WTC11 (cell line): ENCODE measurements around the gene MICAL2.

Experiments used
- ESRRA ChIP-seq: sonication (generic); formaldehyde crosslinking; IDR thresholded peaks from 2 replicates; pipeline ENCODE4 v1.8.1; 2022; ENCODE audit warnings: mild to moderate bottlenecking, missing genetic modification reagents, borderline replicate concordance
- IRF2 ChIP-seq: sonication (generic); formaldehyde crosslinking; IDR thresholded peaks from 2 replicates; pipeline ENCODE4 v1.8.0; 2022; ENCODE audit warnings: low read depth, missing genetic modification reagents, borderline replicate concordance
- TF ChIP-seq, protein P1 (sequence below): sonication (generic); formaldehyde crosslinking; IDR thresholded peaks from 2 replicates; pipeline ENCODE4 v1.8.1; 2023; ENCODE audit warnings: mild to moderate bottlenecking, missing genetic modification reagents, moderate library complexity

DNA sequence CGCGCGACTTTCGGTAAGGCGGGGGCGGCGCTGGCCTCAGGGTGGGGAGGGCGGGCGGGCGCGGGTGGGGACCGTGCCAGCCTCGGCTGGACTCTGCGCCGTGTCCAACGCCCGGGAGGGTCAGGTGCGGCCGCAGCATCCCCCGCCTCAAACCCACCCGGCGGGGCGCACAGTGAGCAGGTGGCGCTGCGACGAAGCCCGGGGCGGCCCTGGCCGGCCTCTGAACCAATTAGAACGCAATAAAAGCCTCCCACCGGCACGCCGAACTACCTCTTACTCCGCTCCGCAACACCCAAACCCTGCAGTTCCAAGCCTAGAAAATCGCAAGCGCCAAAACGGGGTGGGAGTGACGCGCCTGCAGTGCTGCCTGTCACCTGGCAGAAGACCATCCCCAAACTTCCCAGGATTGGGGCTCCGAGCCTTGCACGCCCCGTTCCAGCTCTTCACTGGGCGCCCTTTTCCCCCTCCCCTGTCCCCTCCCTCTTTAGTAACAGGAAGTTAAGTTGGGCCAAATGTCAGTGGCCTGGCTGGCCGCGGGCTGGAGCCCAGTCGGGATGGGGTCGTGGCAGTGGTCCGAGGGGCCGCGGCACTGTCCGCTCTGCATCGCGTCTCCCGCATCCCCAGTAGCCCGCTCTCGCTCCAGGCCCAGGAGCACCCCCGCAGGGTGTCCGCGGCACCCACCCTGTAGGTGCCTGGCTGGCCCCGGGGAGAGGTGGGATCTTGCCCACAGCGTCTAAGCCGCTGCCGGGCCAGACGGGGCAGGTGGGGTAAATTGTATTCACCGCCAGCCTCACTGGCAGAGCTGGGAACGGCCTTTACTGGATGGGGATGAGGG lies 541 bp downstream of the MICAL2 start:
- TF ChIP-seq ESRRA (no peak), IRF2 (CRISPR knock-in tag) (no peak)
- TF ChIP-seq, protein P1, sequence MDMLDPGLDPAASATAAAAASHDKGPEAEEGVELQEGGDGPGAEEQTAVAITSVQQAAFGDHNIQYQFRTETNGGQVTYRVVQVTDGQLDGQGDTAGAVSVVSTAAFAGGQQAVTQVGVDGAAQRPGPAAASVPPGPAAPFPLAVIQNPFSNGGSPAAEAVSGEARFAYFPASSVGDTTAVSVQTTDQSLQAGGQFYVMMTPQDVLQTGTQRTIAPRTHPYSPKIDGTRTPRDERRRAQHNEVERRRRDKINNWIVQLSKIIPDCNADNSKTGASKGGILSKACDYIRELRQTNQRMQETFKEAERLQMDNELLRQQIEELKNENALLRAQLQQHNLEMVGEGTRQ, result no peak
